Trophoblast cell (in vitro differentiated cells and primary cell): ENCODE data around the gene GLI2.
A peak's percentile ranks its signal among the peaks of the same experiment; 100 is the strongest.

ENCODE experiments used
- DNase-seq, 2 donors: peaks; one replicate each; pipeline ENCODE4 v3.0.0-alpha.2; 2016
- H2AFZ ChIP-seq: 2 replicates; pipeline ENCODE4 v1.6.1; 2013; ENCODE audit warnings: low read length, moderate library complexity, mild to moderate bottlenecking; ENCODE audit not compliant: insufficient read depth, poor library complexity
- H2AK5ac ChIP-seq: 2 replicates; pipeline ENCODE4 v1.6.1; 2013; ENCODE audit warnings: mild to moderate bottlenecking, low read length
- H2BK120ac ChIP-seq: 2 replicates; pipeline ENCODE4 v1.6.1; 2013; ENCODE audit warnings: low read length, mild to moderate bottlenecking, moderate library complexity; ENCODE audit not compliant: insufficient read depth, poor library complexity
- H2BK12ac ChIP-seq: 2 replicates; pipeline ENCODE4 v1.6.1; 2013; ENCODE audit warnings: mild to moderate bottlenecking, low read length, moderate library complexity
- H2BK5ac ChIP-seq: 2 replicates; pipeline ENCODE4 v1.6.1; 2013; ENCODE audit warnings: low read length, low read depth, moderate library complexity, mild to moderate bottlenecking; ENCODE audit not compliant: poor library complexity
- H3K14ac ChIP-seq: 2 replicates; pipeline ENCODE4 v1.6.1; 2013; ENCODE audit warnings: mild to moderate bottlenecking, low read length
- H3K18ac ChIP-seq: 2 replicates; pipeline ENCODE4 v1.6.1; 2013; ENCODE audit warnings: mild to moderate bottlenecking, low read length
- H3K23ac ChIP-seq: 2 replicates; pipeline ENCODE4 v1.6.1; 2013; ENCODE audit warnings: low read length
- H3K27ac ChIP-seq: 2 replicates; pipeline ENCODE4 v1.5.1; 2013; ENCODE audit warnings: low read depth, mild to moderate bottlenecking, inconsistent platforms, low read length, moderate library complexity
- H3K27me3 ChIP-seq: 2 replicates; pipeline ENCODE4 v1.6.1; 2013; ENCODE audit warnings: inconsistent platforms, mild to moderate bottlenecking, low read length, moderate library complexity; ENCODE audit not compliant: insufficient read depth
- H3K36me3 ChIP-seq, 2 experiments: 1 replicate in 1 of 2; 2 replicates in 1 of 2; pipeline ENCODE4 v1.6.1; 2013; ENCODE audit warnings: low read length in 2 of 2, mild to moderate bottlenecking in 2 of 2, moderate library complexity in 1 of 2; ENCODE audit not compliant: insufficient read depth in 2 of 2, control insufficient read depth in 1 of 2
- H3K4ac ChIP-seq: 2 replicates; pipeline ENCODE4 v1.6.1; 2013; ENCODE audit warnings: low read depth, mild to moderate bottlenecking, low read length, moderate library complexity
- H3K4me1 ChIP-seq, 2 experiments: 1 replicate in 1 of 2; 2 replicates in 1 of 2; pipeline ENCODE4 v1.6.1; 2013; ENCODE audit warnings: low read length in 2 of 2, mild to moderate bottlenecking in 2 of 2, moderate library complexity in 1 of 2; ENCODE audit not compliant: insufficient read depth in 2 of 2, control insufficient read depth in 1 of 2
- H3K4me2 ChIP-seq: 2 replicates; pipeline ENCODE4 v1.6.1; 2013; ENCODE audit warnings: inconsistent platforms, mild to moderate bottlenecking, low read length, moderate library complexity
- H3K4me3 ChIP-seq: 2 replicates; pipeline ENCODE4 v1.5.1; 2013; ENCODE audit warnings: mild to moderate bottlenecking, low read depth, low read length, inconsistent platforms
- H3K79me1 ChIP-seq: one replicate; pipeline ENCODE4 v1.6.1; 2013; ENCODE audit warnings: low read length
- H3K79me2 ChIP-seq: 2 replicates; pipeline ENCODE4 v1.6.1; 2013; ENCODE audit warnings: low read length, mild to moderate bottlenecking; ENCODE audit not compliant: control insufficient read depth, insufficient read depth, poor library complexity
- H3K9ac ChIP-seq: 2 replicates; pipeline ENCODE4 v1.6.1; 2013; ENCODE audit warnings: mild to moderate bottlenecking, low read length
- H3K9me3 ChIP-seq: 2 replicates; pipeline ENCODE4 v1.6.1; 2013; ENCODE audit warnings: low read depth, mild to moderate bottlenecking, control low read depth, inconsistent platforms, low read length; ENCODE audit not compliant: insufficient read depth
- H4K12ac ChIP-seq: 2 replicates; pipeline ENCODE4 v1.6.1; 2013; ENCODE audit warnings: low read depth, mild to moderate bottlenecking, low read length, moderate library complexity
- H4K8ac ChIP-seq: 2 replicates; pipeline ENCODE4 v1.6.1; 2013; ENCODE audit warnings: low read depth, mild to moderate bottlenecking, low read length, moderate library complexity
- H4K91ac ChIP-seq: one replicate; pipeline ENCODE4 v1.6.1; 2013; ENCODE audit warnings: low read depth, mild to moderate bottlenecking, low read length, moderate library complexity
- WGBS: extraction: QIAGEN DNeasy Blood & Tissue Kit; methylation state at CpG from one replicate; pipeline ENCODE4 v1.1.7; 2013; ENCODE audit warnings: missing lambda C conversion rate; ENCODE audit not compliant: insufficient read length, insufficient coverage; ENCODE audit errors: extremely low coverage; 5-methylcytosine and 5-hydroxymethylcytosine counted together

GLI2 gene

GRCh38 chr2:120762341-120763061, 26.8 kb downstream of the GLI2 start:
- no peak overlapping the region for H3K4ac ChIP-seq
- no peaks in the 10 kb centered on the region for H3K36me3 ChIP-seq
- peaks cover under 1% of the 10 kb centered on the region for H3K79me2 ChIP-seq
- no peak overlapping the region for H2BK5ac ChIP-seq
- H3K27ac ChIP-seq: no peak overlapping the region
- no peak overlapping the region for H3K9ac ChIP-seq
- H3K4me1 ChIP-seq: peaks cover 31 to 36% of the 10 kb centered on the region in 2 experiments
- no peak overlapping the region for H4K91ac ChIP-seq
- H4K8ac ChIP-seq: no peak overlapping the region
- no peak overlapping the region for H3K14ac ChIP-seq
- H4K12ac ChIP-seq: no peak overlapping the region
- no peak overlapping the region for H2AK5ac ChIP-seq
- no CpG with 5 or more reads among the region's 15 CpGs for WGBS
- no peaks in the 10 kb centered on the region for H3K9me3 ChIP-seq
- H2BK120ac ChIP-seq: no peak overlapping the region
- H2AFZ ChIP-seq: no peak overlapping the region
- no peak for DNase-seq
- H3K23ac ChIP-seq: no peak overlapping the region
- no peak overlapping the region for H3K4me2 ChIP-seq
- H3K79me1 ChIP-seq: peaks cover 15% of the 10 kb centered on the region
- H3K4me3 ChIP-seq: no peak overlapping the region
- no peak overlapping the region for H2BK12ac ChIP-seq
- H3K18ac ChIP-seq: no peak overlapping the region
- H3K27me3 ChIP-seq: no peaks in the 10 kb centered on the region

GRCh38 chr2:120763508-120763907, 27.8 kb downstream of the GLI2 start:
- H3K27ac ChIP-seq: no peak overlapping the region
- no peak overlapping the region for H2AFZ ChIP-seq
- H3K4me3 ChIP-seq: no peak overlapping the region
- H3K18ac ChIP-seq: no peak overlapping the region
- WGBS: no CpG with 5 or more reads among the region's 8 CpGs
- H3K14ac ChIP-seq: no peak overlapping the region
- H3K4me1 ChIP-seq: peaks cover 35 to 37% of the 10 kb centered on the region in 2 experiments
- no peak overlapping the region for H3K23ac ChIP-seq
- no peak overlapping the region for H3K9ac ChIP-seq
- H3K27me3 ChIP-seq: no peaks in the 10 kb centered on the region
- no peak overlapping the region for H3K4me2 ChIP-seq
- no peak overlapping the region for H2BK5ac ChIP-seq
- H3K36me3 ChIP-seq: no peaks in the 10 kb centered on the region
- no peak overlapping the region for H3K4ac ChIP-seq
- H2BK12ac ChIP-seq: no peak overlapping the region
- no peaks in the 10 kb centered on the region for H3K9me3 ChIP-seq
- no peak overlapping the region for H4K8ac ChIP-seq
- no peak overlapping the region for H4K12ac ChIP-seq
- H2BK120ac ChIP-seq: no peak overlapping the region
- DNase-seq: no peak
- H3K79me1 ChIP-seq: peaks cover 18% of the 10 kb centered on the region
- H4K91ac ChIP-seq: no peak overlapping the region
- H3K79me2 ChIP-seq: peaks cover 2% of the 10 kb centered on the region
- H2AK5ac ChIP-seq: peak overlapping the region; percentile 32

- Histone ChIP-seq H3K4me2 (no peak overlapping the region), H4K91ac (no peak overlapping the region), H3K4me3 (no peak overlapping the region), H4K8ac (no peak overlapping the region), H3K9me3 (no peaks in the 10 kb centered on the region), H3K4me1 (peaks cover 34 to 37% of the 10 kb centered on the region in 2 experiments), H2AK5ac (no peak overlapping the region), H3K27ac (no peak overlapping the region), H3K18ac (peak overlapping the region; percentile 37), H2BK12ac (no peak overlapping the region), H3K23ac (no peak overlapping the region), H3K27me3 (no peaks in the 10 kb centered on the region), H3K79me2 (peaks cover 2% of the 10 kb centered on the region), H4K12ac (no peak overlapping the region), H3K14ac (no peak overlapping the region), H2BK5ac (no peak overlapping the region), H2BK120ac (no peak overlapping the region), H3K9ac (no peak overlapping the region), H3K79me1 (peaks cover 18% of the 10 kb centered on the region), H3K36me3 (no peaks in the 10 kb centered on the region), H2AFZ (no peak overlapping the region), H3K4ac (no peak overlapping the region)
- DNase-seq: no peak
- WGBS: no CpG with 5 or more reads among the region's 10 CpGs
Observed at GRCh38 chr2:120763931-120764330, 28.3 kb downstream of the GLI2 start.

- no peak overlapping the region for H3K4ac ChIP-seq
- no CpG with 5 or more reads among the region's 6 CpGs for WGBS
- peaks cover 2% of the 10 kb centered on the region for H3K79me2 ChIP-seq
Observed at GRCh38 chr2:120764492-120764891, 28.8 kb downstream of the GLI2 start.

More at GRCh38 chr2:120764492-120764891, 28.8 kb downstream of the GLI2 start:
- H2AFZ ChIP-seq: no peak overlapping the region
- no peaks in the 10 kb centered on the region for H3K36me3 ChIP-seq
- no peak for DNase-seq
- peaks cover 18% of the 10 kb centered on the region for H3K79me1 ChIP-seq
- H3K4me3 ChIP-seq: no peak overlapping the region
- H3K14ac ChIP-seq: no peak overlapping the region
- H3K9me3 ChIP-seq: no peaks in the 10 kb centered on the region
- no peaks in the 10 kb centered on the region for H3K27me3 ChIP-seq
- no peak overlapping the region for H2BK120ac ChIP-seq
- no peak overlapping the region for H3K9ac ChIP-seq
- peaks cover 34 to 37% of the 10 kb centered on the region in 2 experiments for H3K4me1 ChIP-seq
- H2AK5ac ChIP-seq: no peak overlapping the region
- H3K23ac ChIP-seq: no peak overlapping the region
- H2BK12ac ChIP-seq: no peak overlapping the region
- H4K8ac ChIP-seq: no peak overlapping the region
- H3K27ac ChIP-seq: no peak overlapping the region
- no peak overlapping the region for H3K18ac ChIP-seq
- H2BK5ac ChIP-seq: no peak overlapping the region
- no peak overlapping the region for H4K91ac ChIP-seq
- no peak overlapping the region for H3K4me2 ChIP-seq
- H4K12ac ChIP-seq: no peak overlapping the region
